HG02571 (cell line): ENCODE measurements around the gene ZCRB1.

Source experiments
- ATAC-seq: cut with Tn5 transposase; IDR thresholded peaks from one replicate; pipeline ENCODE4 v1.9.1; 2021; ENCODE audit warnings: mild to moderate bottlenecking, moderate library complexity; ENCODE audit not compliant: unreplicated experiment

Gene ZCRB1

DNA sequence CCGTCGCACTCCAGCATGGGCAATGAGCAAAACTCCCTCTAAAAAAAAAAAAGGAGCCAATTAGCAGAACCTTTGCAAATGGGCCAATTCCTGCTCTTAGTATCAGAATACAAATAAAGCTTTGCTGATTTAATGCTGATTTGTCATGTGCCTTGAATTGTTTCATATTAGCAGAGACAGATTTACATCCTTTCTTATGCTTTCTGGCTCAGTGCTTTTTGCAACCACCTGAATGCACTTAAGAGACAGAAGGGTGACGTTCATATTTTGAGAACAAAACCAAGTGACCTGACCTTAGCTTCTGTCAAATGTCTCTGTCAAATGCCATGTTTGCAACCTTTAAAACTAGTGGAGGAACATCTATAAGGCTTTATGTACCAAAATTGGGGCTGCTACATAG lies 44.0 kb downstream of the ZCRB1 start:
- ATAC-seq: no peak

DNA sequence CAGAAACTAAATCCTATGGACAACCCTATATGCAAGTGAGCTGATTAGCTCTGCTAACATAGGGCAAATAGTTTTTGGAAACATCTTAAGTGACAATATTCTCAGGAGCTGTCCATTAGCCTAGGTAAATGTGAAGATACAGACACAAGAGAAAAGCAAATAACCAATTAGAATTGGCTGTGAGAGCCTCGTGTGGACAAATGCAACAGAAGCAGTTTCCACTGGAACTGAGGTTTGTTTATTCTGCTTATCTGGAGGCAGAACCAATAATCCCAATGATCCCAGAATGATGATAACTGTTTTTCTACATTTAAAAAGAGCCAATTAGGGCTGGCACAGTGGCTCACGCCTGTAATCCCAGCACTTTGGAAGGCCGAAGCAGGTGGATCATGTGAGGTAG lies 44.6 kb downstream of the ZCRB1 start:
- no peak for ATAC-seq

DNA sequence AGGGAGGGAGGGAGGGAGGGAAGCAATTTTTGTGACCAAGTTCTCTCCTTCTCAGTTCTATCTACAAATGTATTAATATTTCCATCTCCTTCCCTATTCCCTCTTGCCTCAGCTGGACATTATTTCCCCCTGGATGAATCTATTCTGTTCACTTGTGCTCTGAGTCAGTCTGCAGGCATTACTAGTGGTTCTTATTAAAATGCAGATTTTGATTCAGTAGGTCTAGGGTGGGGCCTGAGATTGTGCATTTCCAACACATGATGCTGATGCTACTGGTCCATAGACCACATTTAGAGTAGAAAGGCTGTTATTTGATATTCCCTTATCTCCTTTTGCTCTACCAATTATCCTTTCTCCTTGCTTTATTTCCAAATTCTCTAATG lies 47.8 kb downstream of the ZCRB1 start:
- ATAC-seq: no peak

DNA sequence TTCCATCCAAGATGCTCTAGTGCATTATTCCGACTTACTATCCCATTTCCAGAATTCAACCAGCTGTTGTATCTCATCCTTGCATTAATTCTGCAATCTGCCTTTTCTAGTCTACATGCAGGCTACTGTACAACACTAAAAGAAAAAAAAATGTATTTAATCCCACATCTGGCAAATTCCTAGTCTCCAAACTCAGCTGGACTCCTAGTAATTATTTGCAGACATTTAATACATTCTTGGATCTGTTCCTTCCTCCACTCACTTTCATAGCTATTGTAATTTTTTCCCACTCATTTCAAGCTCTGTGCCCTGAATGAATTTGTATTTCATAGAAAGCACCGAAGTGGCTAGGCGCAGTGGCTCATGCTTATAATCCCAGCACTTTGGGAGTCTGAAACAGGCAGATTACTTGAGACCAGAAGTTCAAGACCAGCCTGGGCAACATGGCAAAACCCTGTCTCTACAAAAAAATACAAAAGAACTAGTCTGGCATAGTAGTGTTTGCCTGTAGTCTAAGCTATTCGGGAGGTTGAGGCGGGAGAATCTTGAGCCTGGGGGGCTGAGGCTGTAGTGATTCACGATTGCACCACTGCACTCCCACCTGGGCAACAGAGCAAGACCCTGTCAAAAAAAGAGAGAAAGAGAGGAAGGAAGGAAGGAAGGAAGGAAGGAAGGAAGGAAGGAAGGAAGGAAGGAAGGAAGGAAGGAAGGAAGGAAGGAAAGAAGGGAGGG lies 48.3 kb downstream of the ZCRB1 start:
- ATAC-seq: no peak

DNA sequence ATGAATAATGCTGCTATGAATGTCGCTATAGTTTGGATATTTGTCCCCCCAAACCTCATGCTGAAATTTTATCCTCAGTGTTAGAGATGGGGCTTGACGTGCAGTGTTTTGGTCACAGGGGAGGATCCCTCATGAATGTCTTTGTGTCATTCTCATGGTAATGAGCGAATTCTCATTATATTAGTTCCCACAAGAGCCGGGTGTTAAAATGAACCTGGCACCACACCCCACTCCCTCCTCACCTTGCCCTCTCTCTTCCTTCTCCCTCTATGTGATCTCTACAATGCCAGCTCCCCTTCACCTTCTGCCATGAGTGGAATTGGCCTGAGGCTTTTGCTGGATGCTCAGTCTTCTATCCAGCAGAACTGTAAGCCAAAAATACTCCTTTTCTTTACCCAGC lies 50.4 kb downstream of the ZCRB1 start:
- ATAC-seq: no peak

DNA sequence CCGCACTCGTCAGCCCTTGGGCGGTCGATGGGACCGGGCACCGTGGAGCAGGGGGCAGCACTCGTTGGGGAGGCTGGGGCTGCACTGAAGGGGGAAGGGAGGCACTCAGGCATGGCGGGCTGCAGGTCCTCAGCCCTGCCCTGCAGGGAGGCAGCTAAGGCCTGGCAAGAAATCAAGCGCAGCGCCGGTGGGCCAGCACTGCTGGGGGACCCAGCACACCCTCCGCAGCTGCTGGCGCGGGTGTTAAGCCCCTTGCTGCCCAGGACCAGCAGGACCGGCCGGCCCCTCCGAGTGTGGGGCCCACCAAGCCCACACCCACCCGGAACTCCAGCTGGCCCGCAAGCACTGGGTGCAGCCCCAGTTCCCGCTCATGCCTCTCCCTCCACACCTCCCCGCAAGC lies 52.2 kb downstream of the ZCRB1 start:
- ATAC-seq: no peak

DNA sequence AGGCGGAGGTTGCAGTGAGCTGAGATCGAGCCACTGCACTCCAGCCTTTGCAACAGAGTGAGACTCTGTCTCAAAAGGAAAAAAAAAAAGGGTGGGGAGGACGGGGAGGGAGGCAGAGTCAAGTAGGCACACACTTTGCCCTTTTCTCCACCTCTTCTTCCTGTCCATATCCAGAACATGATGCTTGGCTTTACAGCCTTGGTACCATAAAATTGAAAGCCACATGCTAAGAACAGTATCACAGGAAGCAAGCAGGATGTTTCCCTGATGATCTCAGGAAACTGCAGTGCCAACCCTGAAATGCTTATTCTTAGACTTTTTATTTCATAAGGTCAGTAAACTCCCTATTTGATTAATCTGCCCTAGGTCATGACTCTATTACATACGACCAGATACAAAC lies 55.3 kb downstream of the ZCRB1 start:
- ATAC-seq: no peak

DNA sequence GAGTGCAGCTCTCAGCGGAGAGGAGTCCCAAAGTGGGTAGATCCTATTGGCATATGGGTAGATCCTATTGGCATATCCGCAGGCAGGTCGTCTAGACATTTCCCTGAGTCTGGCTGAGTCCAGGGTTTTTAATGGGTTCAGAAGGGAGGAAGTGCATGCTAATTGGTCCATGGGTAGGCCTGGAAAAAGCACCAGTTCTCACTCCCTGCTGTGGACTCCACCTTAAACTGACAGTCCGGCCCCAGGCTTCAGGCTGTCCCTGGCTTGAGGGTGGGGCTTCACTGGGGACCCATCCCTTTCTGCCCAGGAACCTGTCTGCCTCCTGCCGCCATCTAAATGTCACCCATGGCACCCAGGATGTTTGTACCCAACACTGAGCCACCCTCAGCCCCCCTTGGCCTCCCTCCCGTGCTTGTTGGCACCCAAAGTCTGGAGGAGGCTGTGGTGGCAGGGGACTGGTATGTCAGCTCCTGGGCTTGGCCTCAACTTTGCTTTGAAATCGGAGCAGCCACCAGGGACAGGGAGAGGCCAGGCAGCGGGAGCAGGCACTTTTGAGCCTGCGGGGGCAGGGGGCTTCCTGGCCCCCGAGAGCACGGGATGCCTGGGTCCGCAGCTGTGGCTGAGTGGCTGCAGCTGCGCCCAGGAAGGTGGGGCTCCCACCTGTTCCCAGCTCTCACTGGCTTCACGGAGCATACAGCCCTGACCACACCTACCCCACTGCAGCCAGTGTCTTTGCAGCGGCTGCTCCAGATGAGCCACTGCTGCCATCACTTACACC lies 58.3 kb downstream of the ZCRB1 start:
- ATAC-seq: no peak

DNA sequence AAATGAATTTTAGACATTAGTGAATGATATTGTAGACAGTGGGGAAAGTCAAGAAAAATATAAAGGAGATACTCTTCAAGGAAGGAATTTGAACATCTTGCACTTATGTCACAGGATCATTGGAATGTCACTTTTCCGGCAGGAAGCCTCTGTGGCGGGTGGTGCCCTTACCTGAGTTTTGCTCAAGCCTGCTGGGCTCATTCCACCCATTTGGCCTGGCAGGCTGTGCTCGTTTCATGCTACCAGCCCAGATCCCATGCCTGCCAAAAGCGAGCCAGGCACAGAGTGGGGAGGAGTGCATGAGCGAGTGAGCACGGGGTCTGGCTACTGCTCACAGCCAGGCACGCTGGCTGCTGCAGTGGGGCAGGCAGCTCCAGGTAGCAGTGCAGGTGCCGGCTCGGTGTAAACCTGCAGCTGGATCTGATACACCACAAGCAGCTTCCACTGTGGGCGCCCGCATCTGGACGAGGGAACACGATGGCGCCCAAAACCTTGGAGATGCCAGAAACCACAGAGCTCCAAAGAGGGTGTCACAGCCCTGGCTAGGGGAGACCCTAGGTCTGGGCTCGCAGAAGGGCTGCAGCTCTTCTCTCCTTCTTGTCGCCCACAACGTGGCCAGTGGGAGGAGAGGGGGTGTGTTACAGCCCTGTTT lies 59.2 kb downstream of the ZCRB1 start:
- no peak for ATAC-seq

DNA sequence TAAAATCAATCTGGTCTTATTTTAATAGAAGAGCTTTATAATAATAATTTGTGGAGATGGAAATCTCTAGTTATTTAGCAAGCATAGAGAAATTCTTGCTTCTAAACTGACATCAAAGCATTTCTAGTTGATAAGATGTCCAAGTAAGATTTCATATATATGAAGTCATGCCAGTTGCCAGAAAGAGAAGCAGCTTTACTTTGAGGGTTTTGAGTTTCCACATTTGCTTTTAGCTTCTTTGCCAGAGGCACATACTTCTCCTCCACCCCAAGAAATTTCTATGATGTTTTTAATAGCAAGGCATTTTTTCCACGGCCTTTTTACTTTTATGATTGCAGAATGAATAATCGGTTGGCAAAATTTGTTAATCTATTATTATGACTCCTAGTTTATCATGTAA lies 63.6 kb downstream of the ZCRB1 start:
- ATAC-seq: no peak
